Liver (tissue), 3 donors: ENCODE measurements around the gene PCDHGA5.

ENCODE experiments used
- ATF3 ChIP-seq: IDR thresholded peaks from 2 replicates; pipeline ENCODE4 v1.6.1; 2016; ENCODE audit warnings: antibody characterized with exemption
- CTCF ChIP-seq: fragments of 150-350 bp; IDR thresholded peaks from 2 replicates; pipeline ENCODE4 v1.5.1; 2017; ENCODE audit warnings: improper control_type of control experiment, low read depth, low read length; ENCODE audit not compliant: missing input control
- RXRA ChIP-seq, 2 donors: IDR thresholded peaks; 2 replicates each; pipeline ENCODE4 v1.6.1; 2017 to 2018; ENCODE audit warnings: antibody characterized with exemption in 2 of 2, mild to moderate bottlenecking in 1 of 2
- donor health status: healthy.
- donor health status: healthy.

- no peak for TF ChIP-seq RXRA (IDR thresholded peaks at IDR 0.05)
- TF ChIP-seq CTCF, result no peak
- TF ChIP-seq ATF3, result no peak
Observed at GRCh38 chr5:141360685-141361084, 3.3 kb upstream of the PCDHGA5 start.
